Activated T-helper 9 cell treated with anti-CD3 and anti-CD28 coated beads, Interleukin-2, amount 50 U/mL, for 16 hours (primary cell): ENCODE data around the gene CUEDC2.
"Not testable (repeated sequence)": the region's sequence is repeated elsewhere in the genome, so short reads cannot be mapped to it uniquely, and the experiment has no call there.

Experiments used
- DNase-seq: peaks from one replicate; pipeline ENCODE4 v3.0.0-alpha.2; 2020; ENCODE audit warnings: low read depth

Gene CUEDC2

GRCh38 chr10:102454662-102455487 is 22.5 kb upstream of the CUEDC2 start:
- not testable (repeated sequence) for DNase-seq

GRCh38 chr10:102453502-102453901 is 21.1 kb upstream of the CUEDC2 start:
- DNase-seq = no peak

GRCh38 chr10:102452672-102453340 is 20.4 kb upstream of the CUEDC2 start:
- DNase-seq = peak; percentile 48

- DNase-seq = no peak
Measured at GRCh38 chr10:102451105-102451969, 19.0 kb upstream of the CUEDC2 start, which contains the start of gene C10orf95. Gene C10orf95, minus strand, starts transcription at chr10:102451543. Its CDS starts 450 bp downstream, at chr10:102451093.

- peak; percentile 80 for DNase-seq
Measured at GRCh38 chr10:102450374-102451104, 18.2 kb upstream of the CUEDC2 start.

GRCh38 chr10:102450124-102450373 is 17.7 kb upstream of the CUEDC2 start:
- DNase-seq = no peak

GRCh38 chr10:102449321-102450123 is 17.1 kb upstream of the CUEDC2 start:
- peak; percentile 79 for DNase-seq

GRCh38 chr10:102444851-102445250 is 12.5 kb upstream of the CUEDC2 start:
- DNase-seq = no peak

GRCh38 chr10:102438374-102438773 is 6.0 kb upstream of the CUEDC2 start:
- no peak for DNase-seq

- DNase-seq = no peak
Measured at GRCh38 chr10:102437515-102437914, 5.1 kb upstream of the CUEDC2 start.

- no peak for DNase-seq
Measured at GRCh38 chr10:102436312-102436711, 3.9 kb upstream of the CUEDC2 start.

GRCh38 chr10:102435529-102436233 is 3.3 kb upstream of the CUEDC2 start:
- DNase-seq = no peak

- DNase-seq = no peak
Measured at GRCh38 chr10:102435133-102435497, 2.7 kb upstream of the CUEDC2 start.

- DNase-seq = no peak
Measured at GRCh38 chr10:102434394-102435132, 2.2 kb upstream of the CUEDC2 start.

GRCh38 chr10:102433619-102434046 is 1.3 kb upstream of the CUEDC2 start:
- no peak for DNase-seq

GRCh38 chr10:102431452-102432124 is 786 bp downstream of the CUEDC2 start:
- no peak for DNase-seq

GRCh38 chr10:102429468-102429867 is 2.9 kb downstream of the CUEDC2 start:
- no peak for DNase-seq

GRCh38 chr10:102426803-102427287 is 5.5 kb downstream of the CUEDC2 start:
- no peak for DNase-seq

- DNase-seq = no peak
Measured at GRCh38 chr10:102425444-102425843, 6.9 kb downstream of the CUEDC2 start.
